HTR-8/SVneo (cell line): ENCODE data around the gene CDCP2.
"Not testable (repeated sequence)": the region's sequence is repeated elsewhere in the genome, so short reads cannot be mapped to it uniquely, and the experiment has no call there.

Experiments
- DNase-seq: peaks from one replicate; pipeline ENCODE4 v3.0.0; 2011; ENCODE audit warnings: low spot score, mixed read lengths; ENCODE audit not compliant: insufficient read length
- FAIRE-seq: peaks from 2 replicates; lab custom pipeline; 2011; peaks lifted over from hg19 to GRCh38; lab: Jason Lieb, UNC

CDCP2 gene

DNA sequence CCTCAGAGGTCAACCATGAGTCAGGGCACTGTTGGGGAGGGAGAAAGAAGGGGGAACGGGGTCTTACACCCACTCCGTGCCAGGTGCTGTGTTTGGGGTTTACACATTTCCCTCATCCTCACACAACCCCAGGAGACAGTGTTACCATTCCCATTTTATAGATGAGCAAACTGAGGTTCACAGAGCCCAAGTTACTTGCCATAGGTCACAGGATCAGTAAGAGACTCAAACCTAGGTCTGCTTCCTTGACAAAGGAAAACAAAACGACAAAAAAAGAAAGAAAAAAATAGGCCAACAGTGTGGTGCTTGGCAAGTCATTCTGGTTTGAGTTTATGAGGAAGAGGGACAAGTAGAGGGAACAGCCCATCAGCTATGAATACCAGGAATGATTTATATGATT lies 16.3 kb upstream of the CDCP2 start:
- no peak for FAIRE-seq
- no peak for DNase-seq

DNA sequence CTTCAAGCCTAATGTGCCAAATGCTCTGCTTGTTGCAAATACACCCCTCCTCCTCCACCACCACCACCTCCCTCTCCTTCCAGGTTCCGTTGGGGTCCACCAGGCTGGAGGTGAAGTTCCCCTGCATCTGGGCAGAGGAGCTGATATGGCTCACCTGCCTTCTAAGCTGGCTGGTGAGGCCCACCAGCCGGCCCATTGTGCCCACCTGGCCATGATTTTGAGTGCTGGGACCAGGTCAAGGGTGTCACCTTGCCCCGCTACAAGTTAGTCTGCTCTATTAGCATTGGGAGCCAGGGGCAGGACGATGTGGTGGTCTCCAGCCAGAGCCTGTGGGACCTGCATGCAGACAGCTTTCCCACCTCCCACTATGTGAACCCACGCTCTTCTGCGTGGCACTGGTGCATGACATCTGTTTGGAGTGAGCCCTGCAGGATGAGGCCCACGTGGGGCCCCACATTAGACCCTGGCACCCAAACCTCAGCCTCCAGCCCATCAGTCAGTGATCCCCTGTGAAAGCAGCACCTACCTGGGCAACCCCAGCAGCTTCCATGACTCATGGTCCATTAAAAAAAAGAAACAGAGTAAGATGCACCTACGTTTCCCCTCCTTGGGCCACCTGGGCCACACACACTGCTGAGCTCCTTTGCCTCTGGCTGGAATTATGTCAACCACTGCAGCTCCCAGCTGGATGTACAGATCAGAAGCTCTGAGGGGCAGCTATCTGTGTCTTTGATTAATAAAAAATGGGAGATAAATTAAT lies 15.6 kb upstream of the CDCP2 start:
- DNase-seq (no peak), FAIRE-seq (no peak)

GRCh38 chr1:54167422-54168139 lies 14.8 kb upstream of the CDCP2 start:
- peak; percentile 37 for DNase-seq
- FAIRE-seq = no peak

- not testable (repeated sequence) for DNase-seq, FAIRE-seq
These were observed 13.6 kb upstream of the CDCP2 start for GRCh38 chr1:54166357-54166756.

DNA sequence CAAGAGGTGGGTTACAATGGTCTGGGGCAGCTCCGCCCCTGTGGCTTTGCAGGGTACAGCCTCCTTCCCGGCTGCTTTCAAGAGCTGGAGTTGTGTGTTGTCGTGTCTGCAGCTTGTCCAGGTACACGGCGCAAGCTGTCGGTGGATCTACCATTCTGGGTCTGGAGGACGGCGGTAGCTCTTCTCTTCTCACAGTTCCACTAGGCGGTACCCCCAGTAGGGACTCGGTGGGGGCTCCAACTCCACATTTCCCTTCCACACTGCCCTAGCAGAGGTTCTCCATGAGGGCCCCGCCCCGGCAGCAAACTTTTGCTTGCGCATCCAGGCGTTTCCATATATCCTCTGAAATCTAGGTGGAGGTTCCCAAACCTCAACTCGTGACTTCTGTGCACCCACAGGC lies 12.3 kb upstream of the CDCP2 start:
- no peak for FAIRE-seq
- no peak for DNase-seq

GRCh38 chr1:54163573-54163972 lies 10.8 kb upstream of the CDCP2 start:
- DNase-seq (no peak), FAIRE-seq (no peak)

DNA sequence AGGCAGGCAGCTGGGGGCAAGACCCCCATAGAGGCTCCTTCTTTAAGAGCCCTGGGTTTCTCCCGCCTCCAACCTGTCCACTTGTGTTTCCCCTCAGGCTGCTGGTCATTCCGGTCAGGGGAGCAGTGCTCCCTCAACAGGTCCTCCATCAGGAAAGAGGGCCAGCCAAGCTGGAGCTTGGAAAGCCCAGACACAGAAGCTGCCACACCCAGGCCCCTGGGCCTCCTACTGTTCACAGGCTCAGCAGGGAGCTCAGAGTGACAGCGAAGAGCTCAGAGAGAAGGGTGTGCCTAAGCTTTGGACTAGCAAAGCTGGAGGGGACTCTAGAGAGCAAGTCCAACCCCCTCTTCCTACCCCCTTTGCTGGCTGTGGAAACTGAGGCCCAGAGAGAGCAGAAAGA lies 10.3 kb upstream of the CDCP2 start:
- no peak for FAIRE-seq
- DNase-seq = no peak

DNA sequence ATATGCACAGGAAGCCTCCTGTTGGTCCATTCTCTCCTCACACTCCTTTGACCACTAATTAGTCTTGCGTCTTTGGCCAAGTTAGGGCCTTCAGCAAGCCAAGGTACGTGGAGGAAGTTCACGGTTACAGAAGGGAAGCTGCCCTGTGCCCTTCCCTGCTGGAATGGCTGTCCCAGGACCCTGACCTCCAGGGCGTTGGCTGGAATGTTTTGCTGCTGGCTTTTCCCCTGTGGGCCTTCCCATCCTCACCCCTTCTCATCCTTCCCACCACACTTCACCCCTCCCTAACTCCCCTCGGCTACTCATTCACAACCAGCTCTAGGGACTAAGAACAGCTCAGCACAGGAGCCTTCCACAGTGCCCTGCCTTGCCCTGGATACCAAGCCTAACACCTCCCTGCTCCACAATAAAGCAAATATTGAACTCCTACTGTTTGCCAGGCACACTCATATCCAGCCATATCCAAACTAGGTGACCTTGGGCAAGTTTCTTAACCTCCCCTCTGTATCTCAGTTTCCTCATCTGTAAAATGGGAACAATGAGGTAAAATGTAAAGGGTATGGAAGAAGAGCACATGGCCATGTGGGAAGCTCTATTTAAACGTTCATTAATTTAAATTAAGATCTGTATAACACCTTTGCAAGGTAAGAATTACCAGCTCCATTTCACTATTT lies 8.8 kb upstream of the CDCP2 start:
- DNase-seq (no peak), FAIRE-seq (no peak)

- DNase-seq = no peak
- no peak for FAIRE-seq
These were observed 7.6 kb upstream of the CDCP2 start for GRCh38 chr1:54160351-54160750.

GRCh38 chr1:54159733-54160316 lies 7.0 kb upstream of the CDCP2 start:
- DNase-seq (no peak), FAIRE-seq (no peak)

DNA sequence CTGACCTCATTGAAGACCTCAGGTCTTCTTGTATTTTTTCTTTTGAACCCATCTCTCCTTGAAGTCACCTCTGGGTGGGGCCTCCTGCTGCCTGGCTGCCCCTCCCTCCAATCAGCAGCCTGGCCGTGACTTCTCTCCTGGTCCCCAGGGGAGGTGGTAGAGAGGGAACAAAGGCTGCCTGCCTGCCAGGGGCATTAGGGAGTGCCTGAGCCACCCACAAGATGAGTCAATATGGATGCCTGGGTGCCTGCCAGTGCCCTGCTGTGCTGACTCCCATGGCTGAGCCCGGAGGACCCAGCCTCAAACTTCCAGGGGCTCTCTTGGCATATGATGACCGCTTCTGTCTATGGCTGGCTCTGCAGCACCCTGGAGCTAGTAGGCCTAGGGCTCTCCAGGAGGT lies 5.3 kb upstream of the CDCP2 start:
- FAIRE-seq (no peak), DNase-seq (no peak)

- DNase-seq (no peak), FAIRE-seq (no peak)
These were observed 4.6 kb upstream of the CDCP2 start for GRCh38 chr1:54157401-54157800.

DNA sequence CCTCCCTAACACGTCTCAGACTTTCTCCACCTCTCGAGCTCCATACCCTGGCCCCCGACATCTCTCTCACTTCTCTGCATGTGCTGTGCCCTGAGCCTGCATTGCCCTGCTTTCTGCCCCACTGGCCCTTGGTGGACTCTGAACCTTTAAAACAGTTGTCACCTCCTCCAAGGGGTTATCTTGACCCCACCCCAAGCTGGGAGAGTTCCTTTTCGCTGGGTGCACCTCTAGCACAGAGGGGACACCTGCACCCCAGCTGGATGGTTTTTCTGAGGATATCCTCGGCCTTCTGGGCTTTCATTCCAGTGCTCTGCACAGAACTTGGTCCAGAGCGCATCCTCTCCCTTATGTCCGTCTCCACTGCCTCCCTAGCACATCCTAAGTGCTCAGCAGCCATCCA lies 4.2 kb upstream of the CDCP2 start:
- FAIRE-seq (no peak), DNase-seq (no peak)

GRCh38 chr1:54156201-54156600 lies 3.4 kb upstream of the CDCP2 start:
- FAIRE-seq (no peak), DNase-seq (no peak)

DNA sequence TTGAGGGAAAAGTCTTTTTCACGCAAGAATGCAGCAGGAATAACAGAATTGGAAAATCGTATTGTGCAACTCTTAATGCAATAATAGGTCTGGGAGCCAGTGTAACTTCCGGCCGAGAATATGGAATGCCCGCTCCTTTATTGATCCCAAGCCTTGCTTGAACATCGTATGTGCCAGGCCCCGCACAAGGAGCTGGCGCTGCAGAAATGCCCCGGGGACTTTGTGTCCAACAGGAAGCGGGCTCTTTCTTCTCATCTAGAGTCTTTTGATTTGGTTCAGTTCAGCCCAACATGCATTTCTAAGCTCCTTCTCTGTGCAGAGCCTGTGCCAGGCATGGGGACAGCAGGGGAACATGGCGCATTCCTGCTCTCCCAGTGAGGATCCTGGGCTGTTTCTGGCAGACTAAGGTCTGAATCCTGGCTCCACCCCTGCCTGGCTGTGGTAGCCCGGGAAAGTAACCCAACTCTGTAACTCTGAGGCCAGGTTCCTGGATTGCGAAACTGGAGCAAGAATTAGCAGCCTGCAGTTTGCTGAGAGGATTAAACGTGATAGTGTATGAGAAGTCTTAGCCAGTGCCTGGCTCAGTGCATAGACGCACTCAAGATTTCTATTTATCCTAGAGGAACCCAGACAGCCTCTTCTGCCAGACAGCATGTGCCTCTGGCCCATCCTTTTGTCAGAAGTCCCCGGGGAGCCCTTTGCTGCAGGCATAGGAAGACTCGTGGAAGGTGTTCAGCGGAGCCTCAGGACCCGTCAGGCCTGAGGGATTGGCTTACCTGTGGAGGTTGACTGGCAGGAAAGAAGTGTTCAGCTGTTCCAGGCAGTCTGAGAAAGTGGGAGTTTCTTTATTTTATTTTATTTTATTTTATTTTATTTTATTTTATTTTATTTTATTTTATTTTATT lies 987 bp upstream of the CDCP2 start:
- FAIRE-seq (no peak), DNase-seq (peak; percentile 47)

DNA sequence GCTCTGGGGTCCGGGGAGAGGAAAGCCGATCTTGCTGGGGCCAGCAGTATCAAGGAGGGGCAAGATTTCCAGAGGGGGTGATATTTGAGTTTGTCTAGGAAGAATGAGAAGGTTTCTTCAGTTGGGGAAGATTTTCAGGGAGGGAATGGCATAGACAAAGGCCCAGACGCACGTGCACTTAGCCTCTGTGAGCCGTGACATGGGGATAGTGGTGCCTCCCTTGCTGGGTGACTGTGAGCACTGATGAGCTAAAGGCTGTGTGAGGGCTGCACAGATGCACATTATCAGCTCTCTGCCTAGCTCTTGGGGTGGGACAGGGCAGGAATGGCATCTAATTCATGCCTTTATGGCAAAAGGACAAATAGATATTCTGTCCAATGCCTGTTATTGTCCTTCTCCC lies 1.8 kb downstream of the CDCP2 start:
- no peak for DNase-seq
- no peak for FAIRE-seq

DNA sequence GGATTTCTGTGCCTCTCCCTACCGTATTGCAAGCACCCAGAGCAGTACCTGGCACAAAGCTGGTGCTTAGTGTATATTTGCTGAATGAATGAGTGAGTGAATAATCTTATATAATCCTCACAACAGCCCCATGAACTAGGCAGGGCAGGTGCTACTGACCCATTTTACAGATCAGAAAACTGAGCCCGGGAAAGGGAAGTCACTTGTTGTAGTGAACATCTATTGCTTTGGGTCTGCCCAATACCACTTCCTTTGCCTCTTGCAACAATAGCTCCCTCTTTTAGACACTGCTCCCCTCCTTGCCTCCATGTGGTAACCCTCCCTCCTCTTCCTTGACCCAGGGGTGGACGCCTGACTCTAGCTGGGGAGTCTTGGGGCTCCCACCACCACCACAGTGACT lies 3.1 kb downstream of the CDCP2 start:
- FAIRE-seq (no peak), DNase-seq (no peak)

DNA sequence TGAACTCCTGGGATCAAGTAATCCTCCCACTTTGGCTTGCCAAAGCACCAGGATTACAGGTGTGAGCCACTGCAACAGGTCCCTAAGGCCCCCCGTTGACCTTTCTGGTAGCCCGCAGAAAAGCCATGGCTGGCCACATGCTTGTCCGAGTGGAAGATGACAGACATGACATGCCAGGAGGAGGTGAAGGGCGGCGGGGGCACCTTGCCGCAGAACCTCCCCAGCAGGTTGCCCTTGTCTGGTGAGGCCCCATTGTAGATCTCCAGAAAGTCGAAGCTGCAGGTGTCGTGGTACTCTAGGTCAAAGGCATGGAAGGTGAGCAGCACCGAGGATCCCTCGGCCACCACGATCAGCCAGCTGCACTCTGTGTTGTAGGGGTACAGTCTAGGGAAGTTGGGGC lies 8.4 kb downstream of the CDCP2 start:
- no peak for FAIRE-seq
- DNase-seq = no peak

DNA sequence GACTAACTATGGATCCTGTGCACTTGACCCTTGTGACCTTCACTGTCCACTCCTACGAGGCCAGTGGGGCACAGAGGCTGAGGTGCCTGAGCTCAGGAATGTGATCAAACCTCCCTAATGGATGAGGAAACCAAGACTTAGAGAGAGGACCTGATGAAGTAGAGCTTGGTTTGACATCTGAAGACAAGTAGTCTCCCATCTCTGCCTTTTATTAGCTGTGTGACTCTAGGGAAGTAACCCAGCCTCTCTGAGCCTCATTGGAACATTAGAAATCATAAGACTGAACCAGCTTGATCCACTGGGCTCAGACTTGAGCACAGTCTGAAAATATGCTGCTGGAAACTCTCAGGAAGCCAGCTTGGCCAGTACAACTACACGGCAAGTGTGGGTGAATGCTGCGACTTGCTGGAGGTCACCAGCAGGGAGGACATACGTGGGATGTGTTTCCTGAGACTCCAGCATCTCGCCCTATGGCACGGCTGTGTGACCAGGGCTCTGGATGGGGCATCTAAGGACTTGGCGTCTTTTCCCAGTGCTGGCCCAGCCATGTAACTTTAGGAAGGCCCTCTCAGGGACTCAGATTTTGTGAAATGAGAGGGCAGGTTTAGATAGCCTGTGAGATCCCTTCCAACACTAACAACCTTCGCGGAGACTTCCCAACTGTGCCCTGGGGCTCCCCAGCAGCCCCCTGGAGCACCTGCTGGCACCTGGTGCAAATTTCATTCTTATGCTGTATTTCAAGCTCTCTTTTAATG lies 10.5 kb downstream of the CDCP2 start:
- DNase-seq (no peak), FAIRE-seq (no peak)
